Measurements from ENCODE around the gene HSPA13.
"Not testable (repeated sequence)": the region's sequence is repeated elsewhere in the genome, so short reads cannot be mapped to it uniquely, and the experiment has no call there.

- TF ChIP-seq MAFK (IDR thresholded peaks at IDR 0.05; ENCODE audit: low read depth, low read length); USF2 (IDR thresholded peaks at IDR 0.05; ENCODE audit: low read length); SP4 (IDR thresholded peaks at IDR 0.05; ENCODE audit: low read length): not testable (repeated sequence)
Observed at GRCh38 chr21:14327346-14327745, 55.6 kb downstream of the HSPA13 start.

Data from H1 (cell line).